Gastrocnemius medialis (tissue), 4 donors: ENCODE results near the gene DIPK1B. TPM values are rescaled to one million over a fixed set of nuclear protein-coding genes. Genes with fewer than 3 reads are reported as not detected.
"Not testable (repeated sequence)": the region's sequence is repeated elsewhere in the genome, so short reads cannot be mapped to it uniquely, and the experiment has no call there.

Experiments
- ATAC-seq, 2 donors: fragments of 150-250 bp; one replicate each; pipeline ENCODE4 v1.9.1; 2016
- DNase-seq, 2 donors: peaks; one replicate each; pipeline ENCODE4 v3.0.0-alpha.2; 2019
- H3K27ac ChIP-seq, 4 donors: fragments of 200-600 bp; sonication (generic); 1 replicate in 1 of 4; 2 replicates in 3 of 4; pipeline ENCODE4 v1.5.1; 2016 to 2018; ENCODE audit warnings: mild to moderate bottlenecking in 2 of 4, moderate library complexity in 1 of 4
- H3K27me3 ChIP-seq, 3 donors: fragments of 200-600 bp; sonication (generic) in 2 of 3; 1 replicate in 1 of 3; 2 replicates in 2 of 3; pipeline versions ENCODE4 v1.5.1 to v1.6.0; 2016 to 2019; ENCODE audit warnings: mild to moderate bottlenecking in 1 of 3, moderate library complexity in 1 of 3
- H3K36me3 ChIP-seq, 2 donors: fragments of 200-600 bp; sonication (generic) in 1 of 2; one replicate each; pipeline ENCODE4 v1.5.1; 2017 to 2018
- H3K4me1 ChIP-seq, 2 donors: fragments of 200-600 bp; sonication (generic) in 1 of 2; one replicate each; pipeline ENCODE4 v1.5.1; 2016 to 2017; ENCODE audit warnings: mild to moderate bottlenecking in 2 of 2
- H3K4me3 ChIP-seq, 4 donors: fragments of 200-600 bp; sonication (generic) in 3 of 4; 1 replicate in 1 of 4; 2 replicates in 3 of 4; pipeline ENCODE4 v1.5.1; 2016 to 2019; ENCODE audit warnings: mild to moderate bottlenecking in 2 of 4
- H3K9me3 ChIP-seq, 3 donors: fragments of 200-600 bp; sonication (generic) in 2 of 3; 1 replicate in 1 of 3; 2 replicates in 2 of 3; pipeline ENCODE4 v1.5.1; 2016 to 2019
- CTCF ChIP-seq, 5 experiments: fragments of 450-650 bp in 3 of 5; fragments of 200-600 bp in 2 of 5; sonication (generic) in 2 of 5; IDR thresholded peaks in 4 of 5; conservative IDR thresholded peaks in 1 of 5; 1 replicate in 4 of 5; 2 replicates in 1 of 5; pipeline ENCODE4 v1.5.1; 2016 to 2019; ENCODE audit warnings: antibody characterized with exemption in 5 of 5, mild to moderate bottlenecking in 3 of 5, moderate library complexity in 3 of 5
- POLR2A ChIP-seq, 2 donors: fragments of 450-650 bp; IDR thresholded peaks; one replicate each; pipeline ENCODE4 v1.6.1; 2017; ENCODE audit warnings: antibody characterized with exemption in 2 of 2, mild to moderate bottlenecking in 2 of 2, moderate library complexity in 2 of 2
- in situ Hi-C, 4 donors: fragments of 200-750 bp; cut with MboI; loops; one replicate each; pipeline versions ENCODE4 v1.15.0 to v1.8.0; 2017; ENCODE audit warnings: low sequenced_read_pairs in 4 of 4
- intact Hi-C: fragments of 100-400 bp; cut with DNase I; formaldehyde crosslinking; loops from one replicate; pipeline ENCODE4 v1.15.1; 2023; ENCODE audit warnings: low total_unique reads
- total RNA-seq, 4 donors: library from RNA; depleted of rRNA; stranded (reverse); fragments of >200 nt; gene quantifications; one replicate each; pipeline versions ENCODE4 v1.1.0 to v1.2.3, GENCODE V29; 2016

DIPK1B gene
- total RNA-seq, 4 donors from 2014 or later, result 1.8 to 4.6 (median 3.8) TPM

- H3K4me1 ChIP-seq, result peaks cover 0 to 10% of the 10 kb centered on the region in 2 donors
- no peak for ATAC-seq
- no peak for DNase-seq
- peaks cover 24 to 37% (median 36%) of the 10 kb centered on the region in 3 donors for H3K27me3 ChIP-seq
- intact Hi-C loops (no loop called here), in situ Hi-C loops (no loop called here)
- H3K27ac ChIP-seq, result no peak overlapping the region
- TF ChIP-seq POLR2A (IDR thresholded peaks at IDR 0.05) (no peak), CTCF (IDR thresholded peaks at IDR 0.05 in 4 of 5, conservative IDR thresholded peaks at IDR 0.05 in 1 of 5) (no peak)
- H3K4me3 ChIP-seq, result no peak overlapping the region
- H3K9me3 ChIP-seq, result no peaks in the 10 kb centered on the region
- H3K36me3 ChIP-seq, result no peaks in the 10 kb centered on the region
Observed at GRCh38 chr9:136710543-136710942, 1.8 kb upstream of the DIPK1B start.

DNA sequence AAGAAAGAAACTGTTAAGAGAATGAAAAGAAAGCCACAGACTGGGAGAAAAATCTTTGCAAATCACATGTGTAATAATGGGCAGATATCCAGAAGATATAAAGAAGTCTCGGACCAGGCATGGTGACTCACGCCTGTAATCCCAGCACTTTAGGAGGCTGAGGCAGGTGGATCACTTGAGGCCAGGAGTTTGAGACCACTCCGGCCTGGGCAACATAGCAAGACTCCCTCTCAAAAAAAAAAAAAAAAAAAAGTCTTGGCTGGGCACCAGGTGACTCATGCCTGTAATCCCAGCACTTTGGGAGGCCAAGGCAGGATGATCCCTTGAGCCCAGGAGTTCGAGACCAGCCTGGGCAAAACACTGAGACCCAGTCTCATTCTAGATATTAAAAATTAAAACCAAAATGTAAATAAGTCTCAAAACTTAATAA is 1.1 kb upstream of the DIPK1B start:
- H3K27me3 ChIP-seq, result peaks cover 24 to 38% (median 36%) of the 10 kb centered on the region in 3 donors
- H3K4me1 ChIP-seq, DNase-seq, ATAC-seq, intact Hi-C loops, H3K4me3 ChIP-seq, H3K9me3 ChIP-seq, H3K36me3 ChIP-seq, in situ Hi-C loops: not testable (repeated sequence)
- H3K27ac ChIP-seq, result peak overlapping the region in 1 of 4 donors; percentile 36

GRCh38 chr9:136712690-136713544 is 545 bp downstream of the DIPK1B start:
- no peak for ATAC-seq
- TF ChIP-seq CTCF (IDR thresholded peaks at IDR 0.05 in 4 of 5, conservative IDR thresholded peaks at IDR 0.05 in 1 of 5) (no peak), POLR2A (IDR thresholded peaks at IDR 0.05) (no peak)
- Histone ChIP-seq H3K9me3 (no peaks in the 10 kb centered on the region), H3K27me3 (peaks cover 24 to 38% (median 36%) of the 10 kb centered on the region in 3 donors), H3K4me1 (peaks cover 0 to 10% of the 10 kb centered on the region in 2 donors), H3K36me3 (no peaks in the 10 kb centered on the region), H3K27ac (peak overlapping the region in 3 of 4 donors; percentile 60 to 81 (median 75)), H3K4me3 (peak overlapping the region; percentile 38 to 51 (median 43))
- intact Hi-C loops, result no loop called here
- DNase-seq, result no peak
- in situ Hi-C loops, result no loop called here

GRCh38 chr9:136713550-136713949 is 1.2 kb downstream of the DIPK1B start:
- no peak for ATAC-seq

More at GRCh38 chr9:136713550-136713949, 1.2 kb downstream of the DIPK1B start:
- in situ Hi-C loops, result no loop called here
- Histone ChIP-seq H3K36me3 (no peaks in the 10 kb centered on the region), H3K27me3 (peaks cover 24 to 38% (median 36%) of the 10 kb centered on the region in 3 donors), H3K9me3 (no peaks in the 10 kb centered on the region), H3K27ac (peak overlapping the region in 3 of 4 donors; percentile 60 to 81 (median 75)), H3K4me1 (peaks cover 0 to 10% of the 10 kb centered on the region in 2 donors), H3K4me3 (peak overlapping the region in 2 of 4 donors; percentile 46 to 51)
- intact Hi-C loops, result no loop called here
- DNase-seq, result no peak
- TF ChIP-seq POLR2A (IDR thresholded peaks at IDR 0.05) (no peak), CTCF (IDR thresholded peaks at IDR 0.05 in 4 of 5, conservative IDR thresholded peaks at IDR 0.05 in 1 of 5) (no peak)
